ENCODE results near the gene ANK2.
"Not testable (repeated sequence)": the region's sequence is repeated elsewhere in the genome, so short reads cannot be mapped to it uniquely, and the experiment has no call there.

Gene ANK2

DNA sequence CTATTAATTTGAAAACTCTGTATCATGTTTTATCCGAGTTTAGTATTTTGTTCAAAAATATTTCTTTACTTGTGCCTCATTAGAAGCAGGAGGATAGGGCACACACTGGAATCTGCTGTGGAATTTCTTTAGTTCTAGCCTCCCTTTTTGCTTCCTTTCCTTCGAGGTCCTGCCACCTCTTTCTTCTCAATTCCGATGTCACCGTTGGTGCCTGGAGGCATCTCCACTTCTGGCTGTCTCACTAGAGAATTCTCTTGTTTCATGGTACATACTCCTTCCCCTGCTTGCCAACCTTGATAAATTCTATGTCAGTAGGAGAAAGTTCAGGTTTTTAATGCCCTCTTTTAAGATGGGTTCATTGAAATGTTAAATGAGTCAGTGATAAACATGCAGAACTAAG is 140.1 kb downstream of the ANK2 start:
- no peak for DNase-seq (ENCODE audit: low read depth, low spot score)

DNA sequence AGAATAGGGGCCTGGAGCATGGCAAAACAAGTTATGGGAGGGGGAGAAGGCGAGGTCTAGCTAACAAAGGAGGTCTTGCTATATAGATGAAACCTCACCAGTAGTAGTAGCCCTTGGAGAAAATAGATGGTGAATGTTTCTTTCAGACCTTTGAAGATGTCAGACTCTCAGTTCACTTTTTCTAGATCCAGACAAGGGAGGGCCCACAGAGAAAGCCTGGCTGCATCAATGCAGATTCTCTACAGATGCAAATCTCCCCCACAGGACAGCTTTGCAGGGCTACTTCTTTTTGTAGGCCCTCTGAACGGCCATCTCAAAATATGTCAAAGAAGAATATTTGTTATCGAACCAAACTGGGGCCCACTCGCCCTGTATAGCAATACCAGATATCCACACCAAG is 159.7 kb downstream of the ANK2 start:
- DNase-seq (ENCODE audit: low read depth, low spot score), result no peak

DNA sequence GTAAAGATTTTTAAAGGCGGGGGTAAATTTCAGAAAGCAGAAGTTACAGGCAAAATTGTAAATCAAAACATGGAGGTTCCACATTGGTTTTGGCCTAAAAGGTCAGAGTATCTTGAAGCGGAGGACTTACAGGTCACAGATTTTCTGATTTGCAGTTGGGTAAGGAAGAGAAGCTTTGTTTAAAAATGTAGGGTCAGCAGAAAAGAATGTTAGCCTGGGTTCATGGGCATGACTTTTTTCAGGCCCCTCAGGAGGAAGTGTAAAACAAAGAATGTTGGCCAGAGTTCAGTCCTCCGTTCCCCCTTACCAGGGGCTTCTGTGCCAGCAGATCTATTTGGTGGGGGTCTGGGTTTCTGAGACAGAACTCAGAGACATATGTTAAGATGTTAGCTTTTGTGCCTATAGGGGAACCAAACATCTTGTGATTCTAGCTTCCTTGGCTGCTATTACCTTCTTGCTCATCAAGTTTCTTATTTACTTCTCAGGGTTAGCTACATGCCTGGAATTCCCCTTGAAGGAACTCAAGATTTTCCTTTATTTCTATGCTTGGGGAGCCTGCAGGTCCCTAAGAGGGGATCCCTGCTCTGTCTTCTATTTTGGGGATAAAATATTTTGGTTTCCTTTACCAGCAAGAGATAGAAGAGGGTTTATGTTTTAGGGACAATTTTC is 160.3 kb downstream of the ANK2 start:
- DNase-seq (ENCODE audit: low read depth, low spot score), result no peak

DNA sequence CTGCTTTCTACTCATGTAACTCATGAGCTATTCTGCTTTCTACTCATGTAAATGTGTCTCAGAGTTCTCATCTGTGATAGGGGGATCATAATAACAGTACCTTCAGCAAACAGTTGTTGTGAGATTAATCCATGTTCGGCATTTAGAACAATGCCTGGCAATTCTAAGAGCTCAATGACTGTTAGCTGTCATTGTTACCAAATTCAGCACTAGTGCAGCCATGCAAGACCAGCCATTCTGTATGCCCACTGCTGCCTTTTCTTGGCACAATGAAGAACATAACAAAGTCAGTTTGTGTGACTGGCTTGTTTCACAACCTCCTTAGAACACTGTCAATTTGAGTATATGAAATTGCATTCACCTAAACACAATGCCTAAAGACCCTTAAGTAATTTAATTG is 163.2 kb downstream of the ANK2 start:
- no peak for DNase-seq (ENCODE audit: low read depth, low spot score)

DNA sequence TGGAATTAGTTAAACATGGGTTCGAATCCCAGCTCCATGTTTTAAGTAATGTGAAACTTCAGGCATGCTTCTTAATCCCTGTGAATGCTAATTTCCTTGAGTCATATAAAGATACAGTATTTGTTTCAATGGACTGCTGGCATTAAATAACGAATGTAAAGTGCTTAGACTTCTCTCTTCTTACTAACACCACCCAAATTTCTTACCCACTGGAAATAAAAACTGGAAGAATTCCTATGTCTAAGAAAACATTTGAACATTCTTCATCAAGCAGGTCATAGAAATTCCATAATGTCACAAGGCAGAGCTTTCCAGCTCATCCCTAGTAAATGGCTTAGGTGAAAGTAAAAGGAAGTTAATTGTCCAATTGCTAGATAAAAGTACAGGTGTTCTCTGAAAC is 172.5 kb downstream of the ANK2 start:
- DNase-seq (ENCODE audit: low read depth, low spot score), result no peak

DNA sequence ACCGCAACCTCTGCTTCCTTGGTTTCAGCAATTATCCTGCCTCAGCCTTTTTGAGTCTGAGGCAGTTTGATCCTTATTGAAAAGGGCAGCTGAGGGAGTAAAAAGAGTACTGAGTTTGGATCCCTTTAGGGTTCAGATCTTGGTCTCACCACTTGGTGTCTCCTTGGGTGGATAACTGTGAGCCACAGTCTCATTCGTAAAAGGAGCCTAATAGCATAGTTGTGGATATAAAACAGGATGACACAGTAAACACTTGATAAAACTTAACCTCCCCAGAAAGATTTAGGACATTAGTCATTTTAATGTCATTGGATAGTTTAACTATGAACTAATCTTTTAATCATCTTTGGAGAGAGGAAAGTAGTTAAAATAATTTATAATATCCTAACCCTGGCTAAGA is 173.0 kb downstream of the ANK2 start:
- no peak for DNase-seq (ENCODE audit: low read depth, low spot score)

DNA sequence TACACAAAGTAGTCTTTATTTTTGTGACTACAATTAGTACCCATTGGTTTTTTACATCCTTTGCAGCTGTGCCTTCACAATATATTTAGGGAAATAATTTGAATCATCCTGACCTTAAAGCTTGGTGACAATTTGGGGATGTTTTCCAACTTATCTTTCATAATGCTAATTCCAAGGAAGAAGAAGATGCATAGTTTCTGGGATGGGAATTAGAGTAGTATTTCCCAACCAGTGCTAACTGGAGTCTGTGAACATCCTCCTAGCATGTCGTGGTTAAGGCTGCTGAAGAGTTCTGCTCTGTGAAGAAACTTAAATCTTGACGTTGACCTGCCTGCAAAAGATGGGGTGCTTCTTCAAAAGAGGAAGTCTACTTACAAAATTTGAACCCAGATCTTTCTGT is 173.5 kb downstream of the ANK2 start:
- DNase-seq (ENCODE audit: low read depth, low spot score), result no peak

DNA sequence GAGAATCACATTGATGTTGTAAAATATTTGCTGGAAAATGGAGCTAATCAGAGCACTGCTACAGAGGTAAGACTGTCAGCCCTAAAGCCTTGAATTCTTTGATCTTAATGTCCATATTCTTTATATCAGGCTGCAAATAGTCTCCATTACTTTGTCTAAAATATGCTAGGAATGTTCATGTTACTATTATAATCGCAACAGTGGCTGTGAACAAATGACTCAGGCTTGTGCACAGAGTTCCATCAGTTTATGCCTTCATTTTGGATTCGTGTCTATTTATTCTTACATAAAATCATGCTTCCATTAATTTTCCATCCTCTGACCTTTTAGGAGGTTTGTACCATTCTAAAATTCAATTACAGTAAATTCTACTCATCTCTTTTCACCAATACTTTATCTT is 182.7 kb downstream of the ANK2 start:
- DNase-seq (ENCODE audit: low read depth, low spot score), result no peak

DNA sequence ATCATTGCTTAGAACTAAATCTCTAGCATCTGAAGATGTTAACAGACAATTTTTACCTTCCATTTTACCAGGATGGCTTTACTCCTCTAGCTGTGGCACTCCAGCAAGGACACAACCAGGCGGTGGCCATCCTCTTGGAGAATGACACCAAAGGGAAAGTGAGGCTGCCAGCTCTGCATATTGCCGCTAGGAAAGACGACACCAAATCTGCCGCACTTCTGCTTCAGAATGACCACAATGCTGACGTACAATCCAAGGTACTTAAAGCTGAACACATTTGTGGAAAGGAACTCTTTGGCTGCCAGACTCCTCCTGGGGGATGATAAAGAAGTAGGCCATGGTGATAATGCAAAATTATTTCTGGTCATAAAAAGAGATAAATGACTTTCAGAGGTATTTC is 187.5 kb downstream of the ANK2 start:
- DNase-seq (ENCODE audit: low read depth, low spot score), result no peak

DNA sequence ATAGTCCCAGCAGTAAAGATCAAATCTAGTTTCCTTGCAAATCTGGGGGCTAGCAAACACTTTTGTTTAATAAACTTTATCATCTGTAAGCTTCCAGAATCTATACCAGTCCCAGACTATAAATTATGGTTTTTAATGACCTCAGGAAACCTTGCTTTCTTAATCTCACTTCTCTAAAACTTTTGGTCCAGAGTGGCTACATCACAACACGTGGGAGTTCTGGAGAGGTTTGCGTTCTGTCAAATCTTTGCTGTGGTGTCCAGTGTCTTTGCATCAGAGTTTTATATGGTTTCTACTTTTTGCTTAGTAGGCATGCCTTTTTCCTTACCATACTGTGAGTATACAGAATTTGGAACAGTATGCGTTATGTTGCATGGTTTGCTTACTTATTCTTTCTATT is 193.9 kb downstream of the ANK2 start:
- no peak for DNase-seq (ENCODE audit: low read depth, low spot score)

DNA sequence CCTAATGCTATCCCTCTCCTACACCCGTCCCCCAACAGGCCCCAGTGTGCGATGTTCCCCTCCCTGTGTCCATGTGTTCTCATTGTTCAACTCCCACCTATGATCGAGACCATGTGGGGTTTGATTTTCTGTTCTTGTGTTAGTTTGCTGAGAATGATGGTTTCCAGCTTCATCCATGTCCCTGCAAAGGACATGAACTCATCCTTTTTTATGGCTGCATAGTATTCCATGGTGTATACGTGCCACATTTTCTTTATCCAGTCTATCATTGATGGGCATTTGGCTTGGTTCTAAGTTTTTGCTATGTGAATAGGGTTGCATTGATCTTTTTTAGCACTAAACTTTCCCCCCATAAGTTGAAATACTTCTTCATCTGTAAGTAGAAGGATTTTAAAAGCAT is 195.3 kb downstream of the ANK2 start:
- not testable (repeated sequence) for DNase-seq (ENCODE audit: low read depth, low spot score)

DNA sequence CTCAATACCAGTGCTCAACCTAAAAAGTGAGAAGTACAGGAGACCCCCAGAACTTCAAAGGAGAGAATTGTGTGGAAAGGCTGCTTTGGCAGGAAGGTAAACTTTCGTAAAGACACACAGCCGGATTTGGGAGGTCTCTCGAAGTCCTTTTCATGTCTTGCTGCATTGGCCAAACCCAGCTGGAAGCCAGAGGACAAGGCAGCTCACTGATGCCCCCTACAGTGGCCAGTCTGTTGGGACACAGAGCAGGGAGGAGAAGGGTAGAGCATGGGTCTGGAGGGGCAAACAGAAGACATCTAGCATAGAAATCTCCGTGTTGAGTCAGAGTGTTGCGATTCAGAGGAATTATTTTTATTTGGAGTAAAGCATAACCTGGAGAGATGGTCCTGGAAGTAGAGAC is 198.9 kb downstream of the ANK2 start:
- no peak for DNase-seq (ENCODE audit: low read depth, low spot score)

DNA sequence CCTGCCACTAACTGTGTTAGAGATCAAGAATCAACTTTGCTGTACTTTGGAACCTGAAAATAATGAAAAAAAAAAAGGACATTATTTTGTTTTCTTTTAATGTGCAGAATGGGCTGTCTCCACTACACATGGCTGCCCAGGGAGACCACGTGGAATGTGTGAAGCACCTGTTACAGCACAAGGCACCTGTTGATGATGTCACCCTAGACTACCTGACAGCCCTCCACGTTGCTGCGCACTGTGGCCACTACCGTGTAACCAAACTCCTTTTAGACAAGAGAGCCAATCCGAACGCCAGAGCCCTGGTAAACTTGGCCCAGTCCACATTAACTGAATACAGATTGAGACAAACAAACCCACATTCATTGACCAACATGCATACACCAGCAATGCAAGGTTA is 206.2 kb downstream of the ANK2 start:
- DNase-seq (ENCODE audit: low read depth, low spot score), result no peak

DNA sequence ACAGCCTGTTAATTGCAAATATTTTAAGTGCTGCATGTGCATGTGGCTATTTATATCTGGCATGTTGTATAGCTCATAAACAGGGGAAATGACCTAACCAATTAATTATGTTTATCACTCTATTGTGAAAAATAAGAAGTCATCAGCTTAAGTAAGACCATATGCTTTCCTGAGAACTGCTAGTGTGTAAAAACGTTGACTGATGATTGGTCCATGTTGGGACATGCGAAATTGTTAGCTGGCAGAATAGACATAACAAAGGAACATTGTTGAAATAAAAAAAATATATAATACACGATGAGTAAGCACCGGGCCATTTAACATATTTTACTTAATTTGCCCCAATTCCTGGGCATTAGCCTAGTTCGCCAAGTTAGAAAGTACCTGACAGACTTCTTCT is 207.5 kb downstream of the ANK2 start:
- no peak for DNase-seq (ENCODE audit: low read depth, low spot score)

DNA sequence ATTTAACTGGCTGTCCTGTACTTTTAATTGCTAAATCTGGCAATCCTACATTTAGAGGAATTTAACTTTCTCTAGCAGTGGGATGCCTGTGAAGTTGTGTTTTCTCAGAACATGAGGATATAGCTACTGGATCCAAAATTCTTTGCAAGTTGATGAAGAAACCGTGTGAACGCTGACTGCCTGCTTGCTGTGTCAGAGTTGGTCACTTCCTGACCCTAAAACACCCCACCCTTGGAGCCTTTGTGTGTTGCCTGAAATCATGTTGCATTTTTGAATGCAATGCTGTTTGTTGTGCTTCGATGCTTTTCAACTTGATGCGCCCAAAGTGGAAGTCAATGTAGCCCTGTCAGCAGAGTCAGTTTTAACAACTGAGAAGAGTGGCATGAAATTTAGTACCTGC is 211.2 kb downstream of the ANK2 start:
- DNase-seq (ENCODE audit: low read depth, low spot score), result no peak

DNA sequence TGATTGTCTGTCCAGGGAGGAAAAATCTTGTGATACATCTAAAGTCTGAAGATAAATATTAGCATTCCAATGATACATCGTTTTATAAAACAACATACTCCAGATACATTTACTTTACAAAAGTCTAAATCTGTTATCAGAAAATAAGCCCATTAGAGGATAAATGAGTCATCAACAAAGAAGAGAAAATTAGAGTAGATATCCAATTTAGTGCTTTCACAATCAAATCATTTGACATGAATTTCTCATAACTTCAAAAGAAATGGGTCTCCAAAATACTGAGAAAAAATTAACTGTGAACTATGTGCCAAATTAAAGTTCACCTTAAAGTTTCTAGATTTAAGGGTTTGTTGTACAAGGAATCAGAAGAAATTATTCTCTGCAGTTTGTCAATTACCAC is 213.8 kb downstream of the ANK2 start:
- no peak for DNase-seq (ENCODE audit: low read depth, low spot score)

DNA sequence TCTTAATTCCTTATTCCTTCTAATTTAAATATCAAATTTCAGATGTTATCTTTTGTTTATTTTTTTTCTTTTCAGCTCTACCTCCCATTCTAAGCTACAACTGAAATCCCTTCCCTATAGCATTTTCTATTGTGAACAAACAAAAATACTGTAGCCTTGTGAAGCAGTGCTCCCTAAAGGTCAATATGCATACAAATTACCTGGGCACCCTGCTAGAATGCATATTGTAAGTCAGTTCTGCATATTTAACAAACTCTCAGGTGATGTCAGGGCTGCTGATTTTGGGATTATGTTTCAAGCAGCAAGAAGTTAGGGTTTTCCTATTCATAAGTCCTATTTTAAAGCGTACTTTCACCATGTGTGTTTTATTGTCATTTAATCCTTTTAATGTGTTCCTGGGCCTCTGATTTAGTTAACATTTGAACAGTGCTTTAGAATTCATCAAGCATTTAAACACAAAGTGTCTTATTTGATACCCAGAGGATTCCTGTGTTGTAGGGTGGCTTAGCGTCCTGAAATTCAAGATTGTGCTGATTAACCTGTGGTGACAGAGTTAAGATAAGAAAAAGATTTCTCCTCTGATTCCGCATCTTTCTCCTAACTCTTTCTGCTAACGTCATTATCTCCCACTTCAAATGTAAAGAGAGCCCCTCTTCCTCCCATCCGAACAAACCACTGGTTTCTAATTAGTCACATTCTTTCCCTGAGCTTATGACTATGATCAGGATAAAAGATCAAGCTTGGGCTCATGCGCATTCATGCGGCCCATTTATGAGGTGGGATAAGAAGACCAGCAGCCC is 221.3 kb downstream of the ANK2 start:
- no peak for DNase-seq (ENCODE audit: low read depth, low spot score)

DNA sequence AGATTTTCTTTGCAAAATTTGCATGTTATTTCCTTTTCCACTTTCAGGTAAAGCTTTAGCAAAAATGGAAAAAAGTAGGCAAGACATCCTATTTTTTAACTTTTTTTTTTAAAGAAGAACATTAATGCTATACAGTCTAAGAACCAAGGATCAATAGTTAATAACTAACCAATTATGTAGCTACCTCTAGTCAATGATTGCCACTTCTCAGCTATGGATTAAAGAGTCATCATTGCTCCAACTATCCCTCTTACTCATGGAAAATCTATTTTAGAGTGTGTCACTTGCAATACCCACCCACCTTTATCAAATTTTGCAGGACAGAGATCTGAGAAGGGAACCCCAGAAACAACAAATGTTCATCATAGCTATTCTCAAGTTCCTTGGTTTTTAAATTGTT is 223.1 kb downstream of the ANK2 start:
- no peak for DNase-seq (ENCODE audit: low read depth, low spot score)

DNA sequence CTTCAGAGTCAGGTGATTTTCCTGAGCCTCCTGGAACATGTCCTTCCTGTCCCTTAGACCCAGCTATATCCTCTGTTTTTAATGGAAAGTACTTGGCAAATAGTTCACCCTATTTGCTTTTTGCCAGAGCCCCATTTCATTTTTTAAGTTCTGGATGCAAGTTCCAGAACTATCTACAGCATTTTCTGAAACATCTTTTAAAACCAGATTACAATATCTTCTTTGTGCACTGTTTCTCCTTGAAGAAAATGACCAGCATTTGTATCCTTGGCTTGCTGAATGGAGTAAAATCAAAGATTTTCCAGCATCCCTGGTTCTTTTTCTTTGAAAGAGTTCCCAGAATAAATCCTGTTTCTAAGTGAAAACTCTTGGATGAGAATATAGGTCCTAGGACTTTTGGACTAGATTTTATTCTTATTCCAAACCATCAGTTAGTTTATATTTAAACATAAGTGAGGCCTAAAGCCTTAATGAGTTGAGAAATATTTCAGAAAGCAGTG is 224.3 kb downstream of the ANK2 start:
- no peak for DNase-seq (ENCODE audit: low read depth, low spot score)

DNA sequence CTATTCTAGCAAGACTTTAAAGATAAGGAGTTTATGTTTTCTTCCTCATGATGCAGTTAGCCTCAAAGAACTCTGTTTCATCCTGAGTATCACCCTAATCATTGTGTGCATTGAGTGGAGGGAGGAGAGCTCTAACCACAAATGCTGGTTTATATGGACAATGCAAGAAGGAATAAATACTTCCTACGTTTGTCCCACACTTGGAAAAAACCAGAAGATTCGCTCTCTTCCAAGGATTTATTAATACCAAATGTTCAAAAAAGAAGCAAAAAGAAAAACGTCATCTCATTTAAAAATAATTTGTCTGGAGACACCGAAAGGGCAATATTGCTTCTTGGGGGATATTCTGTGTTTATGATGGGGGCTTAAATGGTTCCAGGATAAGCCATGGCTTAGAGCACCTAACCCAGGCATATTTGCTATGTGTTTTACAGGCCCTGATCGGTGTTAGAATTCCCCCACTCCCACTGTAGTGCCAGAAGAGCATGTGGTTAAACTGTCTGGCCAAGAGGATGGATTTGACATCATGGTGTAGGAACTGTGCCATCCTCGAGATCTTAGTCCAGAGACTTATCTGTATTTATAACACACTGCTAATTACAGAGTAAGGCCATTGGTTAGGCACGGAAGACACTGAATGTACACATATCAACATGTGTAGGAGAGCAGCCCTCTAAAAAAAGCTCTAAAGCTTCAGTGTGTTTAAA is 227.2 kb downstream of the ANK2 start:
- DNase-seq (ENCODE audit: low read depth, low spot score), result no peak

DNA sequence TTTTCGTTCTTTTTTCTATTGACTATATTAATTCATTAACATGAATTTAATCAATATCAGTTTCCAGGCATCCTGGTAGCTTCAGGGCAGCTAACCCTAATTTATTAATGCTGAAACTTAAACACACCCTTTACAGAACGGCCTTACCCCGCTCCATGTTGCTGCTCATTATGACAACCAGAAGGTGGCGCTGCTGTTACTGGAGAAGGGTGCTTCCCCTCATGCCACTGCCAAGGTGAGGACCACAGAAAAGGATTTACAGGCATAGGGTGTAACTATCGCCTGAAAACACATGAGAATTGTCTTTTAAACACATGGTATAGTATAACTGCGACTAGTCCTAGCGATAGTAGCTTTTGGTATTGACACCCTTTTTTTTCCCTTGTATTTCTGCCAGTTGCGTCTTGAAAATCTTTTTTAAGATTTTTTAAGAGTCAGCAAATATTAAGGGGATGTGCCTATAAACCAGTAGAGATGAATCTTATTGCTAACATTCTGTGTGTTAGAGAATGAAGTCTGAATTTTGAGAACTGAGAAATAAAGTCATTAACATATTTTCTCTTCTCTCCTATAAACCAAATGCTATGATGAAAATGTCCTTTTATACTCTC is 229.0 kb downstream of the ANK2 start:
- DNase-seq (ENCODE audit: low read depth, low spot score), result peak; percentile 22

DNA sequence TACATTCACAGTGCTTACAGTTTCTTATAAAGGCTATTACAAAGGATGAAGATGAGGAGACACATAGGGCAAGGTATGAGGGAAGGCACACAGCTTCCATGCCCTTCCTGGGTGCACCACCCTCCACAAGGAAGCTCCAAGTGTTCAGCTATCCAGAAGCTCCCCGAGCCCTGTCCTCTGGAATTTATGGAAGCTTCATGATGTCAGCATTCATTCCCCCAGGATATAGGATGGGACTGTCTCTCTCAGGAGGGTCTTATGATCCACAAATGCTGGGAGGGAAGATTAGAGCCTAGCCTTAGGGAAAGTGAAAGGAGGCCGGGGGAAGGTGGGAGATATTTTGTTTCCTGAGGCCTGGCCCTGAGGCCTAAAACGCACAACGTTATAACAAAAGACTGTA is 236.0 kb downstream of the ANK2 start:
- DNase-seq (ENCODE audit: low read depth, low spot score), result no peak

Measured in brain pericyte (primary cell).